Brain microvascular endothelial cell (primary cell): ENCODE data around the gene PADI1.

Experiments used
- DNase-seq: peaks from one replicate; pipeline ENCODE4 v3.0.0-alpha.2; 2020
- H3K27ac ChIP-seq: fragments of 250-450 bp; sonication (Bioruptor Pico); 2 replicates; pipeline ENCODE4 v1.5.1; 2020; ENCODE audit warnings: mild to moderate bottlenecking, moderate library complexity
- H3K27me3 ChIP-seq: fragments of 250-450 bp; sonication (Bioruptor Pico); replicated peaks from 2 replicates; pipeline ENCODE4 v1.5.1; 2020; ENCODE audit warnings: mild to moderate bottlenecking
- H3K36me3 ChIP-seq: fragments of 250-450 bp; sonication (Bioruptor Pico); replicated peaks from 2 replicates; pipeline ENCODE4 v1.5.1; 2020; ENCODE audit warnings: mild to moderate bottlenecking
- H3K4me3 ChIP-seq: 2 replicates; pipeline ENCODE4 v1.5.1; 2011; ENCODE audit warnings: low read depth, mild to moderate bottlenecking, control low read depth, low read length, moderate library complexity
- CTCF ChIP-seq: IDR thresholded peaks from 2 replicates; pipeline ENCODE4 v1.5.1; 2011; ENCODE audit warnings: low read depth, mild to moderate bottlenecking, moderate library complexity, low read length, control low read depth, inconsistent platforms; ENCODE audit errors: missing control alignments
- in situ Hi-C: cut with HindIII; loops from 2 replicates; pipeline ENCODE4 v1.10.0; 2017; ENCODE audit warnings: low sequenced_read_pairs, low pct_ligation_motif_present

Gene PADI1

GRCh38 chr1:17228619-17229018 lies 23.7 kb downstream of the PADI1 start:
- DNase-seq, result no peak
- TF ChIP-seq CTCF, result no peak
- H3K27me3 ChIP-seq, result no peaks in the 10 kb centered on the region
- no peak overlapping the region for H3K4me3 ChIP-seq
- no peak overlapping the region for H3K27ac ChIP-seq
- H3K36me3 ChIP-seq, result no peaks in the 10 kb centered on the region
- in situ Hi-C loops, result no loop called here

GRCh38 chr1:17229379-17229778 lies 24.5 kb downstream of the PADI1 start:
- no peaks in the 10 kb centered on the region for H3K36me3 ChIP-seq
- DNase-seq, result no peak
- in situ Hi-C loops, result no loop called here
- TF ChIP-seq CTCF, result no peak
- no peaks in the 10 kb centered on the region for H3K27me3 ChIP-seq
- H3K27ac ChIP-seq, result no peak overlapping the region
- H3K4me3 ChIP-seq, result no peak overlapping the region

- H3K36me3 ChIP-seq, result no peaks in the 10 kb centered on the region
- no peak overlapping the region for H3K4me3 ChIP-seq
- in situ Hi-C loops, result no loop called here
- DNase-seq, result no peak
- H3K27me3 ChIP-seq, result no peaks in the 10 kb centered on the region
- TF ChIP-seq CTCF, result no peak
- H3K27ac ChIP-seq, result no peak overlapping the region
Observed at GRCh38 chr1:17230106-17230505, 25.2 kb downstream of the PADI1 start.

GRCh38 chr1:17230671-17231310 lies 25.9 kb downstream of the PADI1 start:
- no peak for DNase-seq
- in situ Hi-C loops, result no loop called here
- no peak for TF ChIP-seq CTCF
- Histone ChIP-seq H3K27ac (no peak overlapping the region), H3K4me3 (no peak overlapping the region), H3K27me3 (no peaks in the 10 kb centered on the region), H3K36me3 (no peaks in the 10 kb centered on the region)

GRCh38 chr1:17232759-17233661 lies 28.1 kb downstream of the PADI1 start:
- DNase-seq, result peak; percentile 75
- H3K4me3 ChIP-seq, result no peak overlapping the region
- no peaks in the 10 kb centered on the region for H3K27me3 ChIP-seq
- H3K27ac ChIP-seq, result peak overlapping the region; percentile 63
- no peak for TF ChIP-seq CTCF
- no peaks in the 10 kb centered on the region for H3K36me3 ChIP-seq
- in situ Hi-C loops, result no loop called here
